HepG2 (cell line): ENCODE data around the gene ARG2. TPM values are rescaled to one million over a fixed set of nuclear protein-coding genes. Genes with fewer than 3 reads are reported as not detected.
A peak's percentile ranks its signal among the peaks of the same experiment; 100 is the strongest.

Experiments used
- EED ChIP-seq: sonication (generic); formaldehyde crosslinking; IDR thresholded peaks from 2 replicates; pipeline ENCODE4 v1.5.0; 2020; ENCODE audit warnings: mild to moderate bottlenecking, missing genetic modification reagents
- ELF4 ChIP-seq: sonication (generic); formaldehyde crosslinking; IDR thresholded peaks from 2 replicates; pipeline ENCODE4 v1.5.0; 2020; ENCODE audit warnings: missing genetic modification reagents, mild to moderate bottlenecking, moderate library complexity, borderline replicate concordance
- GPBP1L1 ChIP-seq: sonication (generic); formaldehyde crosslinking; IDR thresholded peaks from 2 replicates; pipeline ENCODE4 v1.5.0; 2020; ENCODE audit warnings: mild to moderate bottlenecking, missing genetic modification reagents
- MTA1 ChIP-seq: sonication (generic); formaldehyde crosslinking; IDR thresholded peaks from 2 replicates; pipeline ENCODE4 v1.4.0; 2020; ENCODE audit warnings: missing genetic modification reagents, mild to moderate bottlenecking, borderline replicate concordance
- NCOA1 ChIP-seq: sonication (generic); formaldehyde crosslinking; IDR thresholded peaks from 2 replicates; pipeline ENCODE4 v1.9.0; 2021; ENCODE audit warnings: missing genetic modification reagents
- PAWR ChIP-seq: sonication (generic); formaldehyde crosslinking; IDR thresholded peaks from 2 replicates; pipeline ENCODE4 v1.4.0; 2020; ENCODE audit warnings: missing genetic modification reagents, mild to moderate bottlenecking, borderline replicate concordance
- SAFB2 ChIP-seq: sonication (generic); formaldehyde crosslinking; IDR thresholded peaks from 2 replicates; pipeline ENCODE4 v1.5.1; 2020; ENCODE audit warnings: missing genetic modification reagents, low read depth, mild to moderate bottlenecking, borderline replicate concordance
- SRSF4 ChIP-seq: fragments of 200-400 bp; formaldehyde crosslinking; IDR thresholded peaks from one replicate; pipeline ENCODE4 v1.6.1; 2018; ENCODE audit warnings: mild to moderate bottlenecking, low read depth, low read length, moderate library complexity; ENCODE audit not compliant: poor library complexity, severe bottlenecking
- SSRP1 ChIP-seq: IDR thresholded peaks from 2 replicates; pipeline ENCODE4 v1.6.1; 2016; ENCODE audit warnings: control low read depth
- SUZ12 ChIP-seq: fragments of 150-350 bp; IDR thresholded peaks from 2 replicates; pipeline ENCODE4 v1.6.1; 2014; ENCODE audit warnings: low read depth, low read length
- TEAD3 ChIP-seq: optimal IDR thresholded peaks from 2 replicates; pipeline ENCODE3; 2016; ENCODE audit warnings: borderline replicate concordance
- ZBTB34 ChIP-seq: sonication (generic); formaldehyde crosslinking; IDR thresholded peaks from 2 replicates; pipeline ENCODE4 v1.8.0; 2022; ENCODE audit warnings: mild to moderate bottlenecking, missing genetic modification reagents
- ZBTB49 ChIP-seq: sonication (generic); formaldehyde crosslinking; IDR thresholded peaks from 2 replicates; pipeline ENCODE4 v1.4.0; 2020; ENCODE audit warnings: missing genetic modification reagents, borderline replicate concordance
- ZNF143 ChIP-seq: sonication (generic); formaldehyde crosslinking; IDR thresholded peaks from 2 replicates; pipeline ENCODE4 v1.4.0; 2020; ENCODE audit warnings: missing genetic modification reagents
- ZNF260 ChIP-seq: sonication (generic); formaldehyde crosslinking; IDR thresholded peaks from 2 replicates; pipeline ENCODE4 v1.4.0; 2020; ENCODE audit warnings: missing genetic modification reagents, low read depth, mild to moderate bottlenecking, borderline replicate concordance
- ZNF383 ChIP-seq: sonication (generic); formaldehyde crosslinking; IDR thresholded peaks from 2 replicates; pipeline ENCODE4 v1.4.0; 2020; ENCODE audit warnings: missing genetic modification reagents, mild to moderate bottlenecking, borderline replicate concordance
- ZNF512B ChIP-seq: sonication (generic); formaldehyde crosslinking; IDR thresholded peaks from 2 replicates; pipeline ENCODE4 v1.5.1; 2020; ENCODE audit warnings: missing genetic modification reagents, mild to moderate bottlenecking, borderline replicate concordance
- ZNF740 ChIP-seq: sonication (generic); formaldehyde crosslinking; IDR thresholded peaks from 2 replicates; pipeline ENCODE4 v1.4.0; 2020; ENCODE audit warnings: missing genetic modification reagents
- ZSCAN21 ChIP-seq: sonication (generic); formaldehyde crosslinking; IDR thresholded peaks from 2 replicates; pipeline ENCODE4 v1.8.0; 2022; ENCODE audit warnings: mild to moderate bottlenecking, missing genetic modification reagents, moderate library complexity, borderline replicate concordance
- ZSCAN9 ChIP-seq: IDR thresholded peaks from 2 replicates; pipeline ENCODE4 v1.6.1; 2016; ENCODE audit warnings: borderline replicate concordance
- polyA plus RNA-seq, 8 experiments: library from polyadenylated mRNA; depleted of rRNA in 3 of 8; stranded (reverse) in 7 of 8; unstranded in 1 of 8; fragments of >200 nt; fragmentation: Illumina TruSeq in 4 of 8; extraction: Trizol in 4 of 8; gene quantifications; 2 replicates each; pipeline versions ENCODE4 v1.2.1 to v1.2.3, GENCODE V29; 2011 to 2016; ENCODE audit warnings: low read depth in 4 of 8, missing spikeins in 1 of 8, mixed read lengths in 1 of 8; ENCODE audit not compliant: insufficient read depth in 1 of 8
- total RNA-seq, 5 experiments: library from RNA; depleted of rRNA; stranded (reverse); fragments of >200 nt; fragmentation: Illumina TruSeq; extraction: Trizol; gene quantifications; 2 replicates each; pipeline ENCODE4 v1.2.3, GENCODE V29; 2016; ENCODE audit warnings: low read depth in 1 of 5

ARG2 gene
- total and polyA plus RNA-seq, 2 of the 13 experiments (the other 11 are each of a cell fraction or from before 2014, with no cell fraction given): 37.5 to 73.6 TPM

- TF ChIP-seq ZBTB49 (CRISPR knock-in tag) (no peak), ZNF512B (CRISPR knock-in tag) (no peak), ZNF740 (CRISPR knock-in tag) (no peak), MTA1 (CRISPR knock-in tag) (no peak), SSRP1 (CRISPR knock-in tag) (no peak), ELF4 (CRISPR knock-in tag) (no peak), TEAD3 (CRISPR knock-in tag) (no peak), ZNF143 (peak; percentile 93), GPBP1L1 (CRISPR knock-in tag) (no peak), SRSF4 (no peak), SUZ12 (peak; percentile 56), ZBTB34 (no peak), ZNF260 (no peak), SAFB2 (CRISPR knock-in tag) (no peak), EED (CRISPR knock-in tag) (no peak), PAWR (no peak), NCOA1 (CRISPR knock-in tag) (peak; percentile 72; the same call in 1 of the 2 replicates), ZSCAN9 (peak; percentile 32; the same call in 1 of the 2 replicates), ZSCAN21 (CRISPR knock-in tag) (peak; percentile 67; the same call in 1 of the 2 replicates), ZNF383 (no peak)
Observed at GRCh38 chr14:67695394-67695949, 75.8 kb downstream of the ARG2 start, which contains the start of gene RDH11 (continued).
